PC-9 (cell line): ENCODE data around the gene CLIP1. TPM values are rescaled to one million over a fixed set of nuclear protein-coding genes. Genes with fewer than 3 reads are reported as not detected.

Experiments
- BruUV-seq: library from RNA; stranded (reverse); fragments of 400-500 nt; replicated peaks from 2 replicates; lab custom pipeline; 2021; lab: Mats Ljungman, UMichigan
- CTCF ChIA-PET: fragments of 300-600 bp; sonication (Branson Sonifier 250); formaldehyde crosslinking; loops from one replicate; lab custom pipeline; 2022; ENCODE audit warnings: antibody characterized with exemption; lab: Charles Lee
- POLR2A ChIA-PET: fragments of 300-600 bp; sonication (Branson Sonifier 250); formaldehyde crosslinking; loops from one replicate; lab custom pipeline; 2022; ENCODE audit warnings: antibody characterized with exemption; ENCODE audit not compliant: unreplicated experiment; lab: Charles Lee
- DNase-seq, 2 experiments: peaks; one replicate each; pipeline versions ENCODE4 v3.0.0 to v3.0.0-alpha.2; 2015 to 2022; ENCODE audit warnings: mixed read lengths in 1 of 2
- H2AFZ ChIP-seq: fragments of 200-600 bp; sonication (generic); 2 replicates; pipeline ENCODE4 v1.8.1; 2017; ENCODE audit warnings: antibody characterized with exemption
- H3F3A ChIP-seq: fragments of 200-600 bp; sonication (generic); 2 replicates; pipeline ENCODE4 v1.8.1; 2017; ENCODE audit warnings: antibody characterized with exemption, mild to moderate bottlenecking, low read depth; ENCODE audit not compliant: insufficient read depth
- H3K27ac ChIP-seq: fragments of 200-600 bp; sonication (generic); 2 replicates; pipeline ENCODE4 v1.6.1; 2016; ENCODE audit warnings: mixed run types
- H3K27me3 ChIP-seq: fragments of 200-600 bp; sonication (generic); 2 replicates; pipeline ENCODE4 v1.6.1; 2016; ENCODE audit warnings: low read depth, mixed run types; ENCODE audit not compliant: insufficient read depth
- H3K36me3 ChIP-seq: fragments of 200-600 bp; sonication (generic); 2 replicates; pipeline ENCODE4 v1.6.1; 2016; ENCODE audit warnings: low read depth, mixed run types
- H3K4me1 ChIP-seq: fragments of 200-600 bp; sonication (generic); replicated peaks from 2 replicates; pipeline ENCODE4 v1.6.1; 2016; ENCODE audit warnings: mixed run types; ENCODE audit not compliant: insufficient read depth
- H3K4me2 ChIP-seq: fragments of 200-600 bp; sonication (generic); 2 replicates; pipeline ENCODE4 v1.6.1; 2017; ENCODE audit warnings: mixed run types
- H3K4me3 ChIP-seq: fragments of 200-600 bp; sonication (generic); 2 replicates; pipeline ENCODE4 v1.6.1; 2016; ENCODE audit warnings: mixed run types
- H3K79me2 ChIP-seq: fragments of 200-600 bp; sonication (generic); 2 replicates; pipeline ENCODE4 v1.6.1; 2017; ENCODE audit warnings: low read depth, mixed run types
- H3K9me2 ChIP-seq: fragments of 200-600 bp; sonication (generic); 2 replicates; pipeline ENCODE4 v1.8.1; 2017; ENCODE audit warnings: mild to moderate bottlenecking; ENCODE audit not compliant: insufficient read depth
- H3K9me3 ChIP-seq: fragments of 200-600 bp; sonication (generic); 2 replicates; pipeline ENCODE4 v1.8.1; 2016; ENCODE audit warnings: low read depth; ENCODE audit not compliant: insufficient read depth
- H4K20me1 ChIP-seq: fragments of 200-600 bp; sonication (generic); 2 replicates; pipeline ENCODE4 v1.8.1; 2017; ENCODE audit not compliant: insufficient read depth
- CTCF ChIP-seq: fragments of 200-600 bp; sonication (generic); conservative IDR thresholded peaks from 2 replicates; pipeline ENCODE4 v1.6.1; 2017; ENCODE audit warnings: mixed run types, antibody characterized with exemption, mild to moderate bottlenecking, moderate library complexity
- EZH2 ChIP-seq: fragments of 200-600 bp; sonication (generic); IDR thresholded peaks from 2 replicates; pipeline ENCODE4 v1.8.0; 2017; ENCODE audit warnings: antibody characterized with exemption, low read depth
- intact Hi-C: fragments of 100-400 bp; cut with micrococcal nuclease; formaldehyde crosslinking; loops from one replicate; pipeline ENCODE4 v1.10.0; 2022; ENCODE audit not compliant: unreplicated experiment
- total RNA-seq: library from RNA; stranded (reverse); gene quantifications from 2 replicates; pipeline ENCODE4 v1.2.3, GENCODE V29; 2021

The CLIP1 gene
- total RNA-seq, 1 experiment from 2014 or later: 86.9 TPM

- TF ChIP-seq EZH2 (no peak), CTCF (peak; percentile 87)
- H3K27me3 ChIP-seq: no peaks in the 10 kb centered on the region
- no peak overlapping the region for H3K4me3 ChIP-seq
- H3K4me2 ChIP-seq: no peak overlapping the region
- CTCF ChIA-PET: interaction anchor here (1.1 kb wide), 1 partner anchor 13 kb away, joined by 3 read pairs; no protein-coding TSS in a partner anchor
- no peaks in the 10 kb centered on the region for H4K20me1 ChIP-seq
- no TSS peak for BruUV-seq
- H3K9me3 ChIP-seq: no peaks in the 10 kb centered on the region
- peak; percentile 24 to 38 for DNase-seq
- no peaks in the 10 kb centered on the region for H3K9me2 ChIP-seq
- peaks cover 12% of the 10 kb centered on the region; the same call in 1 of the 2 replicates for H3F3A ChIP-seq
- H3K27ac ChIP-seq: no peak overlapping the region
- no peaks in the 10 kb centered on the region for H3K4me1 ChIP-seq
- POLR2A ChIA-PET: no interaction called here
- no peaks in the 10 kb centered on the region for H3K79me2 ChIP-seq
- H3K36me3 ChIP-seq: 0 out of 2 replicates have a peak, but pooled peaks cover 14% of the 10 kb centered on the region
- intact Hi-C loops: no loop called here
- no peak overlapping the region for H2AFZ ChIP-seq
These were observed 66.3 kb downstream of the CLIP1 start for GRCh38 chr12:122356192-122356635.

DNA sequence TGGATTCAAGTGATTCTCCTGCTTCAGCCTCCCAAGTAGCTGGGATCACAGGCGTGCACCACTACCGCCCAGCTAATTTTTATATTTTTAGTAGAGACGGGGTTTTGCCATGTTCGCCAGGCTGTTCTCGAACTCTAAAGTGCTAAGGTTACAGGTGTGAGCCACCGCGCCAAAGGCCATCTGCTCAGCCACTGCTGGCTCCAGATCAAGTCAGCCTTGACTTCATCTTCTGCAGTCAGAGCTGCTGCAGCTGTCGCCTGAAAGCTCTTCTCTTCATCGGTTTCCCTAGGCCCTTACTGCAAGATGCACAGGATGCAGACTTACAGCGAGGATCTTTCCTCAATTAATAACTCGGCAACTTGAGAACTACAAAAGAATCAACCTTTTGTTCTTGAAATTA, 66.8 kb downstream of the CLIP1 start:
- intact Hi-C loops: no loop called here
- Histone ChIP-seq H3K27me3 (no peaks in the 10 kb centered on the region), H3F3A (peaks cover 12% of the 10 kb centered on the region; the same call in 1 of the 2 replicates), H3K79me2 (no peaks in the 10 kb centered on the region), H3K4me2 (no peak overlapping the region), H3K4me3 (no peak overlapping the region), H3K9me2 (no peaks in the 10 kb centered on the region), H3K27ac (no peak overlapping the region), H2AFZ (no peak overlapping the region), H3K9me3 (no peaks in the 10 kb centered on the region), H4K20me1 (no peaks in the 10 kb centered on the region), H3K4me1 (no peaks in the 10 kb centered on the region), H3K36me3 (0 out of 2 replicates have a peak, but pooled peaks cover 9% of the 10 kb centered on the region)
- TF ChIP-seq CTCF: no peak
- no peak for TF ChIP-seq EZH2
- ChIA-PET CTCF (interaction anchor here (0.6 to 1.1 kb wide), 2 partner anchors 14 to 24 kb away, joined by 3 to 4 read pairs; no protein-coding TSS in a partner anchor), POLR2A (no interaction called here)
- no peak for DNase-seq
- no TSS peak for BruUV-seq

GRCh38 chr12:122354958-122355641, 67.4 kb downstream of the CLIP1 start:
- no peak overlapping the region for H2AFZ ChIP-seq
- no TSS peak for BruUV-seq
- H3K4me2 ChIP-seq: no peak overlapping the region
- ChIA-PET POLR2A (no interaction called here), CTCF (interaction anchor here (0.6 to 1.1 kb wide), 2 partner anchors 14 to 23 kb away, joined by 3 to 4 read pairs; no protein-coding TSS in a partner anchor)
- no peak for TF ChIP-seq EZH2
- no peaks in the 10 kb centered on the region for H3K9me3 ChIP-seq
- 0 out of 2 replicates have a peak, but pooled peaks cover 7% of the 10 kb centered on the region for H3K36me3 ChIP-seq
- H3F3A ChIP-seq: peaks cover 12% of the 10 kb centered on the region; the same call in 1 of the 2 replicates
- no peaks in the 10 kb centered on the region for H3K4me1 ChIP-seq
- no peak overlapping the region for H3K27ac ChIP-seq
- no peak overlapping the region for H3K4me3 ChIP-seq
- H3K9me2 ChIP-seq: no peaks in the 10 kb centered on the region
- no peak for DNase-seq
- no peaks in the 10 kb centered on the region for H3K79me2 ChIP-seq
- no peaks in the 10 kb centered on the region for H4K20me1 ChIP-seq
- intact Hi-C loops: no loop called here
- no peaks in the 10 kb centered on the region for H3K27me3 ChIP-seq
